NCI-H128 (cell line): ENCODE results near the gene PRODH.
"Not testable (repeated sequence)": the region's sequence is repeated elsewhere in the genome, so short reads cannot be mapped to it uniquely, and the experiment has no call there.

Experiments
- DNase-seq: peaks from one replicate; lab custom pipeline; 2025; ENCODE audit not compliant: unreplicated experiment; lab: John Stamatoyannopoulos, UW

PRODH gene

GRCh38 chr22:18968011-18968749, 32.1 kb upstream of the PRODH start:
- DNase-seq: no peak

DNA sequence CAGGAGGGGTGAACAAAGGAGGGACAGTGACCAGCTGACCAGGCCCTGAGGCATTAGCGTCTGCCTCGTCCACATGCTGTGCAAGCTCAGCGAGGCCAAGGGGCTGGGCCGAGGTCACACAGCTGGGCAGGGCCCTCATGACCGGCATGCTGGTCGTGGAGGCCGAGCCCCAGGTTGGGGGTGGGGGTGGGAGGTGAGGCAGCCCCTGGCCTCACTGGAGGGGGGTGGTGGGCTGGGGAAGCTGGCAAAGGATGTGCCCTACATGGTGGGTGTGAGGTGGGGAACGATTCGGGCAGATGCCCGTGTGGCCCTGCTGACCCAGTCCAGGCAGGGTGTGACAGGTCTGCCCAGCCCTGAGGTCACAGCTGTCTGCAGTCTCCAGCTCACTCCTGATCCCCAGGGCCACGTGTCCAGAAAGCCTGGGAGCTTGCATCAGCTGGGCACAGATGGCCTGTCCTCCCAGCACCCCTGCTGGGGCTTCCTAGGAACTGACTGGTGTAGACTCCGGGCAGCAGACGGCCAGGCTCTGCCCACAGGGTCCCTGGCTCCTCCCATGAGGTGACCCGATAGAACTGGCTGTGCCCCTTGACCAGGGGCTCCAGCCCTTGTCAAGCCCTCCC, 31.4 kb upstream of the PRODH start:
- DNase-seq: not testable (repeated sequence)

- DNase-seq: no peak
Observed at GRCh38 chr22:18966748-18967147, 30.7 kb upstream of the PRODH start.

GRCh38 chr22:18965526-18966421, 29.7 kb upstream of the PRODH start:
- no peak for DNase-seq

GRCh38 chr22:18964501-18965265, 28.6 kb upstream of the PRODH start:
- DNase-seq: not testable (repeated sequence)

GRCh38 chr22:18964051-18964450, 28.0 kb upstream of the PRODH start:
- not testable (repeated sequence) for DNase-seq

DNA sequence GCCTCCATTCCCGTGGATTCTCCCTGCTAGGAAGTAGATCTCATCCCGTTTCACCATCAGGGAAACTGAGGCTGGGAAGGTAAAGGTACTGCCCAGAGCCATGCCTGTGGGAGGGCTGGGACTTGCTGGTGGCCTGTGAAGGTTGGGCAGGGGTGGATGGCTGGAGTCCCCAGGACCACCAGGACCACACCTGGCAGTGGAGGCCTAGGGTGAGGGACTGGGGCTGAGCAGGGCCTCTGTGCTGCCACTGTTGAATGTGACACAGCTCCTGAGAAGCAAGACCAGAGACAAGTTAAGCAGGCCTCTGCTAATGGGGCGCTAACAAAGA, 26.2 kb upstream of the PRODH start:
- DNase-seq: no peak

GRCh38 chr22:18961632-18962307, 25.7 kb upstream of the PRODH start:
- not testable (repeated sequence) for DNase-seq

DNA sequence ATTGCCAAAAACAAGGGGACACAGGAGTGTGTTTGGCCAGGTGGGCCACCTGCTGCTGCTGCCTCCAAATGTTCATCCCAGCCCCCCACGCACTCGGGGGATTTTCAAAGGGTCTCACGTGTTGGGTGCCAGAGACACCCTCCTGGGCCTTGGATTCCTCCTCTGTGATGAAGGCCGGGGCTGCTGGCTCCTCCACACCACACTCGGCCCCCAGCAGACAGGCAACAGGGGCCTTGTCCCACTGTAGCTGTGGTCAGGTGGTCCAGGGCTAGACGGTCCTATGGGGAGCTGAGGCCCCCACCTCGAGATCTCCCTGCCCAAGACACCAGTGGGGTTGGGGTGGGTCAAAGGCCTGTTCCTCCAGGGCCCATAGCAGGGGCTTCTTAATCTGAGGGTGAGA, 25.1 kb upstream of the PRODH start:
- DNase-seq: not testable (repeated sequence)

DNA sequence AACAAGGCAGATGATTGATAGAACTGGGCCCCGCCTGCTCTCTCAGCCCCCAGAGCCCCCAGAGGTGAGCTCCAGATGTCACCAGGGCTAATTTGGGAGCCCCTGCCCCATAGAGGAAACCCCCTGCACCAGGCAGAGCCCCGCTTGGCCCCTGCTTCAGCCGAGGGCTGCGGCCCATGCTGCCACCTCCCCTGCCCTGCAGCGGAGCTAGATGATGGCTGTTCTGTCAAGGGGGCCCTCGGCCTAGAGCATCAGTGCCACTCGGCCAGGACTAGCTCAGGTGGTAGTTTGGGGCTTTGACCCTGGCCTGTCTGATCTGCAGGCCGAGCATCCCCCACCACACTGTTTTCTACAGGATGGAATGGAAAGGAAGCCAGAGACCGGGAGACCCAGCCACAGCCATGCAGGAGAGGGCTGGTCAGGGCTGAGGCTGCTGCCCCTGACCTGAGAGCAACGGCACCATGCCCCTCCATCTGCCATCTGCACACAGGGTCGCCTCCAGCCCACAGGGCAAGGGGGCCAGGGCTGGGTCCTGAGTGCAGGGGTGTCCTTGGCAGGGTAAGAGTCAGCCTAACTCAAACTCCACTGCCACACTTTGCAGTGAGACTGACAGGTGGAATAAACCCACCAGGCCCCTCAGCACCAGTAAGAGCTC, 24.2 kb upstream of the PRODH start:
- not testable (repeated sequence) for DNase-seq

DNA sequence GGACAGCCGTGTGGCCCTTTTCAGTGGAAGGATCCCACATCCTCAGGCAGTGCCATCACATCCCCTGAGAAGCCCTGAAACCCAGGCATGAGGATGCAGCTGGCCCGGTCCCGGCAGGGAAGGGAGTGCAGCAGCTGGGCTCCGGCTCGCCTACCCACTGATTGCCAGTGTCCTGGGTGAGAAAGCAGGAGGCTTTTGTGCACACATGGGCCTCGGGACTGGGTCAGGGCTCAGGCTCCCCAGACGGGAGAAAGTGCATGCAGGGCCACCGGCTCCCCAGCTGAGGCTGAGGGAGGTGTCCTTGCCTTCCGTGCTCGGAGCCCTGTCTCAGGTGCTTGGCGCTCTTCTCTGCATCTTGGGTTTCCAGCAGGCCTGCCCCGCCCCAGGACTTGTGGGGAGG, 23.6 kb upstream of the PRODH start:
- not testable (repeated sequence) for DNase-seq

DNA sequence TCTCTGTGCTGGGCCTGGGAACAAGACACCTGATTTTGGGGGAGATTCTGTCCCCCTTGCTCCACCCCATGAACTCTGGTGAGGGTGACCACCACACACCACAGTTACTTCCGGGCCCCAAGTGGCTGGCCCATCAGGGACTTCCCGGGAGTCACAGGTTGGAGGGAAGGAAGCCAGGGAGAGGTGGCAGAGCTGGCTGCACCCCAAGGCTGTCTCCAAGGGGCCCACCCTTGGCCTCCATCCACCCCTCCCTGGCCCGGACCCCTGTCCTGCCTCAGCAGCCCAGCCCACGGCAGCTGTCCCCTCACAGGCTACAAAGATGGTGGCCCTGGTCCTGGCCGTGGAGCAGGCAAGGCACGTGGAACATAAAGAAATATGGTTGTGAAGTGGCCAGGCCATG, 23.2 kb upstream of the PRODH start:
- DNase-seq: not testable (repeated sequence)

DNA sequence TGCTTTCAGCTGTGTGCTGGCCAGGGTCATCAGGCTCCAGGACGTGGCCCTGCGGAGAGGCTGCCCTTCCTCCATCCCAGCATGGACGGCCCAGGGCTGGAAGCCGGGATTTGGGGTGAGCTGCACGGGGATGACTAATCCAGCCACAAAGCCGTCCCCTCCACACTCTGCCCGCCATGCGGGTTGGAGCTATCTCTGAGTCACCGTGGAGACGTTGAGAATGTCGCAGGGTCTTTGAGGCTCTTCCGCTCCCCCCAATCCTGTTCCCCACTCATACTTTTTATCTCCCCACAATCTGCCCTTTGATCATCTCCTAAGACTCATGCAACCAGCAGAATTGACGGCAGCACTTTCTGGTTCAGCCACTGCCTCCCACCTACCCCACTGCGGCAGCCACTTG, 22.6 kb upstream of the PRODH start:
- DNase-seq: not testable (repeated sequence)

GRCh38 chr22:18958321-18958705, 22.2 kb upstream of the PRODH start:
- DNase-seq: not testable (repeated sequence)

DNA sequence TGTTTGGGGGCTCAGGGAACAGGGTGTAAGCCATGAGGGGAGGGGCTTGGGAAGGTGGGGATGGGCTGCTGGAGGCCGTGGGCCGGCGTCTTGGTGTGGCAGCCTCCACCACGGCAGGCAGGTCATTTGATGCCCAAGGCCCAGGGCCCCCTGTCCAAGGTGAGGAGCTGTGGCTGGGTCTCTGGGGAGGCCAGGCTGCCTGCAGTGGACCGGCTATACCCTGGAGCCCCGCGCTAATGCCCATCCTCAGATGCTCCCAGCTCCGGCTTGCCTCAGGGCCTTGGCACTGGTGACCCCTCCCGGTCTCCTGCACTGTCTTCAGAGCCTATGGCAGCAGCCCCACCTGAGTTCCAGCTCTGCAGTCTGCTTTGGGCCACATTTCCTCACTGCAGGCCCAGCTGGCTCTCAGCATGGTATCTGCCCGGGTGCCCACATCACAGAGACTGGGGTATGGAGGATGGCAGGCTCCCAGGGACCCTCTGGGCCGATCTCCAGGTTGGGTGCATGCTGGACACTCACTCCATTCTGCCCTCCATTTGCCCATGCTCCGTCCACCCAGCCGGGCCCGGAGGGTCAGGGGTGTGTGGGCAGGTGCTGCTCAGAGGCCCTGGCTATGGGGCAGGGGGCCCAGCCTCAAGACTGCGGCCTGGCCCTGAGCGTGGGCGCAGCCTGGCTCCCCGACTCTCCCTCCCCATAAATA, 21.7 kb upstream of the PRODH start:
- not testable (repeated sequence) for DNase-seq

DNA sequence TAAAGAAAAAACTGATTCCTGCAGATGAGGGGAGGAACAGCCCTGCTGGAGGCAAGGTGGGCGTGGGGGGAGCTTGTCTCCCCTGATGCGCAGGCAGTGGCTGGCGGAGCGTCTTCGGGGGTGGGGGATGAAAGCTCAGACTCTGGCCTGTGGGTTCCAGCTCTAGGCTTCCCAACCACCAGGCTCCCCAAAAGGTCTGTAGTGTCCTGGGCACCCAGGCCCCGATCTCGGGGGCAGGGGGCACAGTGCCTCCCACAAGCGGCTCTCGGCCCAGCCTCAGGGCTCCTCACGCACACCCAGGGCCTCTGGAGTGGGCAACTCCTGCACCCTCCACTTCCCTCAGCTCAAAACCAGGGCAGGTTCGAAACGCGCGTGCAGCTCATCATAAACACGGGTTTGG, 20.9 kb upstream of the PRODH start:
- DNase-seq: not testable (repeated sequence)

GRCh38 chr22:18956121-18956895, 20.2 kb upstream of the PRODH start:
- DNase-seq: not testable (repeated sequence)

- no peak for DNase-seq
Observed at GRCh38 chr22:18955696-18956095, 19.6 kb upstream of the PRODH start.
